A673 (cell line): ENCODE data around the gene KCNQ1OT1.

Experiments used
- EZH2 ChIP-seq: fragments of 200-600 bp; sonication (generic); IDR thresholded peaks from 2 replicates; pipeline ENCODE4 v1.6.1; 2017; ENCODE audit warnings: borderline replicate concordance, low read depth, mild to moderate bottlenecking, mixed read lengths, antibody characterized with exemption, low read length; ENCODE audit not compliant: poor library complexity, severe bottlenecking
- TF ChIP-seq, protein P1 (sequence below): fragments of 300-800, 200-600 bp; sonication (generic); conservative IDR thresholded peaks from 2 replicates; pipeline ENCODE4 v1.5.1; 2017; ENCODE audit warnings: low read depth, mild to moderate bottlenecking, antibody characterized with exemption, low read length, moderate library complexity, mixed read lengths

DNA sequence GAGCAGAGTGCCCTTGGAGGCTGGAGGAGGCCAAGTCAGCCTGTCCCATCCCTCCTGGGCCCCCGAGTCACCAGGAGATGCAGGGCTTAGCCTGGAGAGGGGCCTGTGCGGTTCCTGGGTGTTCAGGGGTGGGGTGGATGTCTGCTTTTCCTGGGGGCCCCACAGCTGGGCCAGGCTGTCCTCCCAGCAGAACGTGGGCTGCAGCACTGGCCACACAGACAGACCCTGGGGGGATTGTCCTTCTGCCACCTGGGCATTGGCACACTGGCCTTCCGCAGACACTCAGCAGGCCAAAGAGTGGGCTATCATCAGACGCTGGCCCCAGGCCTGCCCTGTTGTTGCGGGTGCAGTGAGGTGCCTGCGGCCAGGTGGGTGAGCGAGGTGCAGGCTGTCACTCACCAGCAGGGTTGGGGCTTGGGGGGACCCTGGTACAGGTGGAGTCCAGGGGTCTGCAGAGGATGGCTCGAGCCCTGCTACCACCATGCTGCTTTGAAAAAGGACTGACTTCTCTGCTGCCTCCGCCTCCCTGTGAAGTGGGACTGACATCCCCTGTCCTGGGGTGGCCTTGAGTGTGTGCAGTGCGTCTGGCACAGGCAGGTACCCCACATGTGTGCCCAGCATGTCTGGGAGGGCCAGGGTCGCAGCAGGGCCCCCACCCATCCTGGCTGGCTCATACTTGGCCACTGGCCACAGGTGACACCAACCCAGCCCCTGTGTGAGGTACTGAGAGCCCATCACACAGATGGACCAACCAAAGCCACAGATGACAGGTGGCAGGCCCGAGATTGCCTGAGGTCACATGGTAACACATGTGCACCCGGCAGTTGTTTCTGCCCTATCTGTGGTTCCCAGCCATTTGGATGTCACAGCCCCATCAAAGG is 39.0 kb upstream of the KCNQ1OT1 start:
- TF ChIP-seq, protein P1, sequence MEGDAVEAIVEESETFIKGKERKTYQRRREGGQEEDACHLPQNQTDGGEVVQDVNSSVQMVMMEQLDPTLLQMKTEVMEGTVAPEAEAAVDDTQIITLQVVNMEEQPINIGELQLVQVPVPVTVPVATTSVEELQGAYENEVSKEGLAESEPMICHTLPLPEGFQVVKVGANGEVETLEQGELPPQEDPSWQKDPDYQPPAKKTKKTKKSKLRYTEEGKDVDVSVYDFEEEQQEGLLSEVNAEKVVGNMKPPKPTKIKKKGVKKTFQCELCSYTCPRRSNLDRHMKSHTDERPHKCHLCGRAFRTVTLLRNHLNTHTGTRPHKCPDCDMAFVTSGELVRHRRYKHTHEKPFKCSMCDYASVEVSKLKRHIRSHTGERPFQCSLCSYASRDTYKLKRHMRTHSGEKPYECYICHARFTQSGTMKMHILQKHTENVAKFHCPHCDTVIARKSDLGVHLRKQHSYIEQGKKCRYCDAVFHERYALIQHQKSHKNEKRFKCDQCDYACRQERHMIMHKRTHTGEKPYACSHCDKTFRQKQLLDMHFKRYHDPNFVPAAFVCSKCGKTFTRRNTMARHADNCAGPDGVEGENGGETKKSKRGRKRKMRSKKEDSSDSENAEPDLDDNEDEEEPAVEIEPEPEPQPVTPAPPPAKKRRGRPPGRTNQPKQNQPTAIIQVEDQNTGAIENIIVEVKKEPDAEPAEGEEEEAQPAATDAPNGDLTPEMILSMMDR = no peak
- no peak for TF ChIP-seq EZH2
